ENCODE results near the gene TBL1X.

DNA sequence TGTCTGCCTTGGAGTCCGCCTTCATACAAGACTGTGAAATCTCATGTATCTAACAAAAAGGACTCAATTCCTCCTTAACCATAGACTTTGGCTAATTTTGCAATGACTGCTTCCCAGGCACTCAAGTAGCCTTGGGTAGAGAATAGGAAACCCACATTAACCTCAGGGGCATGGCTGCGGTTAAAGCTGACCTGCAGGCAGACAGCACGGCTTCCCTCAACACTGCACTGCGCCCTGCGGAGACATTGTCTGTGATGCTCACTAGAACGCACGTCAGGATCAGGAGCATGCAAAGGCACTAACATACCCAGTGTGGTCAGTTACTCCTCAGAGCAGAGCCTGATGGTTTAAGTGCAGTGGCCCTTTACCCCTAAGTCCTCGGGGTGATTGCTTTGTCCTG lies 311.1 kb downstream of the TBL1X start:
- TF ChIP-seq GFI1 (CRISPR knock-in tag; IDR thresholded peaks at IDR 0.05; ENCODE audit: borderline replicate concordance) (no peak), IKZF4 (CRISPR knock-in tag; IDR thresholded peaks at IDR 0.05; ENCODE audit: borderline replicate concordance, low read depth, not compliant biosample characterization) (no peak), ELF4 (CRISPR knock-in tag; IDR thresholded peaks at IDR 0.05; ENCODE audit: borderline replicate concordance) (no peak), GTF2F1 (IDR thresholded peaks at IDR 0.05; ENCODE audit: low read length) (no peak), PHF8 (CRISPR knock-in tag; IDR thresholded peaks at IDR 0.05) (no peak), ZNF773 (CRISPR knock-in tag; IDR thresholded peaks at IDR 0.05; ENCODE audit: borderline replicate concordance) (no peak), ATF1 (CRISPR knock-in tag; IDR thresholded peaks at IDR 0.05) (no peak), RXRB (CRISPR knock-in tag; IDR thresholded peaks at IDR 0.05; ENCODE audit: borderline replicate concordance) (no peak), ZNF530 (CRISPR knock-in tag; IDR thresholded peaks at IDR 0.05; ENCODE audit: low read depth) (no peak), ATM (IDR thresholded peaks at IDR 0.05; ENCODE audit: borderline replicate concordance) (no peak)
- TF ChIP-seq, protein P1, sequence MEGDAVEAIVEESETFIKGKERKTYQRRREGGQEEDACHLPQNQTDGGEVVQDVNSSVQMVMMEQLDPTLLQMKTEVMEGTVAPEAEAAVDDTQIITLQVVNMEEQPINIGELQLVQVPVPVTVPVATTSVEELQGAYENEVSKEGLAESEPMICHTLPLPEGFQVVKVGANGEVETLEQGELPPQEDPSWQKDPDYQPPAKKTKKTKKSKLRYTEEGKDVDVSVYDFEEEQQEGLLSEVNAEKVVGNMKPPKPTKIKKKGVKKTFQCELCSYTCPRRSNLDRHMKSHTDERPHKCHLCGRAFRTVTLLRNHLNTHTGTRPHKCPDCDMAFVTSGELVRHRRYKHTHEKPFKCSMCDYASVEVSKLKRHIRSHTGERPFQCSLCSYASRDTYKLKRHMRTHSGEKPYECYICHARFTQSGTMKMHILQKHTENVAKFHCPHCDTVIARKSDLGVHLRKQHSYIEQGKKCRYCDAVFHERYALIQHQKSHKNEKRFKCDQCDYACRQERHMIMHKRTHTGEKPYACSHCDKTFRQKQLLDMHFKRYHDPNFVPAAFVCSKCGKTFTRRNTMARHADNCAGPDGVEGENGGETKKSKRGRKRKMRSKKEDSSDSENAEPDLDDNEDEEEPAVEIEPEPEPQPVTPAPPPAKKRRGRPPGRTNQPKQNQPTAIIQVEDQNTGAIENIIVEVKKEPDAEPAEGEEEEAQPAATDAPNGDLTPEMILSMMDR (CRISPR knock-in tag; IDR thresholded peaks at IDR 0.05): no peak
- TF ChIP-seq, protein P2, sequence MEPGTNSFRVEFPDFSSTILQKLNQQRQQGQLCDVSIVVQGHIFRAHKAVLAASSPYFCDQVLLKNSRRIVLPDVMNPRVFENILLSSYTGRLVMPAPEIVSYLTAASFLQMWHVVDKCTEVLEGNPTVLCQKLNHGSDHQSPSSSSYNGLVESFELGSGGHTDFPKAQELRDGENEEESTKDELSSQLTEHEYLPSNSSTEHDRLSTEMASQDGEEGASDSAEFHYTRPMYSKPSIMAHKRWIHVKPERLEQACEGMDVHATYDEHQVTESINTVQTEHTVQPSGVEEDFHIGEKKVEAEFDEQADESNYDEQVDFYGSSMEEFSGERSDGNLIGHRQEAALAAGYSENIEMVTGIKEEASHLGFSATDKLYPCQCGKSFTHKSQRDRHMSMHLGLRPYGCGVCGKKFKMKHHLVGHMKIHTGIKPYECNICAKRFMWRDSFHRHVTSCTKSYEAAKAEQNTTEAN (CRISPR knock-in tag; conservative IDR thresholded peaks at IDR 0.05): no peak
- TF ChIP-seq, protein P3, sequence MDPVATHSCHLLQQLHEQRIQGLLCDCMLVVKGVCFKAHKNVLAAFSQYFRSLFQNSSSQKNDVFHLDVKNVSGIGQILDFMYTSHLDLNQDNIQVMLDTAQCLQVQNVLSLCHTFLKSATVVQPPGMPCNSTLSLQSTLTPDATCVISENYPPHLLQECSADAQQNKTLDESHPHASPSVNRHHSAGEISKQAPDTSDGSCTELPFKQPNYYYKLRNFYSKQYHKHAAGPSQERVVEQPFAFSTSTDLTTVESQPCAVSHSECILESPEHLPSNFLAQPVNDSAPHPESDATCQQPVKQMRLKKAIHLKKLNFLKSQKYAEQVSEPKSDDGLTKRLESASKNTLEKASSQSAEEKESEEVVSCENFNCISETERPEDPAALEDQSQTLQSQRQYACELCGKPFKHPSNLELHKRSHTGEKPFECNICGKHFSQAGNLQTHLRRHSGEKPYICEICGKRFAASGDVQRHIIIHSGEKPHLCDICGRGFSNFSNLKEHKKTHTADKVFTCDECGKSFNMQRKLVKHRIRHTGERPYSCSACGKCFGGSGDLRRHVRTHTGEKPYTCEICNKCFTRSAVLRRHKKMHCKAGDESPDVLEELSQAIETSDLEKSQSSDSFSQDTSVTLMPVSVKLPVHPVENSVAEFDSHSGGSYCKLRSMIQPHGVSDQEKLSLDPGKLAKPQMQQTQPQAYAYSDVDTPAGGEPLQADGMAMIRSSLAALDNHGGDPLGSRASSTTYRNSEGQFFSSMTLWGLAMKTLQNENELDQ (CRISPR knock-in tag; IDR thresholded peaks at IDR 0.05; ENCODE audit: borderline replicate concordance): no peak
